ACC112 (cell line): ENCODE measurements around the gene PDE4A.
A peak's percentile ranks its signal among the peaks of the same experiment; 100 is the strongest.

Experiments
- H2AFZ ChIP-seq: fragments of 200-600 bp; sonication (generic); one replicate; pipeline ENCODE4 v1.6.0; 2017; ENCODE audit warnings: antibody characterized with exemption, low read length; ENCODE audit not compliant: unreplicated experiment
- H3K27ac ChIP-seq: fragments of 200-600 bp; sonication (generic); 2 replicates; pipeline ENCODE4 v1.5.1; 2014; ENCODE audit warnings: low read depth, mild to moderate bottlenecking, antibody characterized with exemption, low read length, moderate library complexity
- H3K27me3 ChIP-seq: fragments of 200-600 bp; sonication (generic); 2 replicates; pipeline ENCODE4 v1.6.1; 2014; ENCODE audit warnings: mild to moderate bottlenecking, antibody characterized with exemption, low read length, moderate library complexity, mixed read lengths; ENCODE audit not compliant: insufficient read depth
- H3K36me3 ChIP-seq: fragments of 200-600 bp; sonication (generic); 2 replicates; pipeline ENCODE4 v1.6.1; 2016; ENCODE audit warnings: mild to moderate bottlenecking, antibody characterized with exemption, low read length, moderate library complexity, mixed read lengths; ENCODE audit not compliant: insufficient read depth
- H3K4me1 ChIP-seq: fragments of 200-600 bp; sonication (generic); one replicate; pipeline ENCODE4 v1.6.1; 2016; ENCODE audit warnings: low read length, mixed read lengths; ENCODE audit not compliant: insufficient read depth, unreplicated experiment, control insufficient read depth
- H3K4me3 ChIP-seq: fragments of 200-600 bp; sonication (generic); 2 replicates; pipeline ENCODE4 v1.5.1; 2014; ENCODE audit warnings: mild to moderate bottlenecking, low read depth, low read length
- H3K79me2 ChIP-seq: fragments of 200-600 bp; sonication (generic); one replicate; pipeline ENCODE4 v1.6.0; 2016; ENCODE audit warnings: low read length; ENCODE audit not compliant: control insufficient read depth, unreplicated experiment, insufficient read depth

Gene PDE4A

GRCh38 chr19:10499550-10500246 lies 79.4 kb downstream of the PDE4A start:
- H2AFZ ChIP-seq, result no peak overlapping the region
- H3K27ac ChIP-seq, result no peak overlapping the region
- H3K36me3 ChIP-seq, result no peaks in the 10 kb centered on the region
- no peaks in the 10 kb centered on the region for H3K27me3 ChIP-seq
- H3K4me3 ChIP-seq, result no peak overlapping the region
- H3K4me1 ChIP-seq, result peaks cover 2% of the 10 kb centered on the region
- H3K79me2 ChIP-seq, result peaks cover 57% of the 10 kb centered on the region

- H3K27ac ChIP-seq, result no peak overlapping the region
- peaks cover 2% of the 10 kb centered on the region for H3K4me1 ChIP-seq
- H2AFZ ChIP-seq, result no peak overlapping the region
- no peaks in the 10 kb centered on the region for H3K27me3 ChIP-seq
- no peaks in the 10 kb centered on the region for H3K36me3 ChIP-seq
- no peak overlapping the region for H3K4me3 ChIP-seq
- peaks cover 53% of the 10 kb centered on the region for H3K79me2 ChIP-seq
Observed at GRCh38 chr19:10500247-10500592, 79.9 kb downstream of the PDE4A start.

- H3K27ac ChIP-seq, result peak overlapping the region; percentile 81
- H3K79me2 ChIP-seq, result peaks cover 46% of the 10 kb centered on the region
- peaks cover 2% of the 10 kb centered on the region for H3K4me1 ChIP-seq
- peak overlapping the region; percentile 40 for H2AFZ ChIP-seq
- H3K4me3 ChIP-seq, result peak overlapping the region; percentile 81
- H3K36me3 ChIP-seq, result no peaks in the 10 kb centered on the region
- no peaks in the 10 kb centered on the region for H3K27me3 ChIP-seq
Observed at GRCh38 chr19:10501971-10502523, 81.7 kb downstream of the PDE4A start.

GRCh38 chr19:10502524-10503001 lies 82.2 kb downstream of the PDE4A start:
- H3K79me2 ChIP-seq, result peaks cover 42% of the 10 kb centered on the region
- H3K27ac ChIP-seq, result peak overlapping the region; percentile 81
- peak overlapping the region; percentile 47 for H2AFZ ChIP-seq
- peaks cover 2% of the 10 kb centered on the region for H3K4me1 ChIP-seq
- H3K36me3 ChIP-seq, result no peaks in the 10 kb centered on the region
- peak overlapping the region; percentile 81 for H3K4me3 ChIP-seq
- no peaks in the 10 kb centered on the region for H3K27me3 ChIP-seq

GRCh38 chr19:10503002-10503789 lies 82.9 kb downstream of the PDE4A start, which contains the start of gene KEAP1:
Gene KEAP1, minus strand, starts transcription at chr19:10503356. Its CDS starts 3,323 bp downstream, at chr19:10500033.
- H3K4me3 ChIP-seq, result peak within 1 kb of the TSS; percentile 81
- H3K27ac ChIP-seq, result peak within 1 kb of the TSS; percentile 81
- peaks cover 2% of the 10 kb centered on the region for H3K4me1 ChIP-seq
- no peaks in the 10 kb centered on the region for H3K36me3 ChIP-seq
- H3K79me2 ChIP-seq, result peaks cover 37% of the 10 kb centered on the region
- peak within 1 kb of the TSS; percentile 47 for H2AFZ ChIP-seq
- H3K27me3 ChIP-seq, result no peaks in the 10 kb centered on the region

- no peak overlapping the region for H3K4me3 ChIP-seq
- H3K4me1 ChIP-seq, result peaks cover 2% of the 10 kb centered on the region
- H2AFZ ChIP-seq, result no peak overlapping the region
- peaks cover 17% of the 10 kb centered on the region for H3K79me2 ChIP-seq
- no peaks in the 10 kb centered on the region for H3K36me3 ChIP-seq
- no peaks in the 10 kb centered on the region for H3K27me3 ChIP-seq
- H3K27ac ChIP-seq, result no peak overlapping the region
Observed at GRCh38 chr19:10505583-10506229, 85.4 kb downstream of the PDE4A start.

- Histone ChIP-seq H3K27me3 (no peaks in the 10 kb centered on the region), H2AFZ (no peak overlapping the region), H3K4me3 (no peak overlapping the region), H3K4me1 (no peaks in the 10 kb centered on the region), H3K27ac (no peak overlapping the region), H3K79me2 (no peaks in the 10 kb centered on the region), H3K36me3 (no peaks in the 10 kb centered on the region)
Observed at GRCh38 chr19:10508036-10508435, 87.7 kb downstream of the PDE4A start.

GRCh38 chr19:10508707-10509106 lies 88.4 kb downstream of the PDE4A start:
- Histone ChIP-seq H2AFZ (no peak overlapping the region), H3K36me3 (no peaks in the 10 kb centered on the region), H3K27me3 (no peaks in the 10 kb centered on the region), H3K4me1 (no peaks in the 10 kb centered on the region), H3K79me2 (no peaks in the 10 kb centered on the region), H3K4me3 (no peak overlapping the region), H3K27ac (no peak overlapping the region)

GRCh38 chr19:10510301-10510802 lies 90.0 kb downstream of the PDE4A start:
- H3K27me3 ChIP-seq, result no peaks in the 10 kb centered on the region
- no peak overlapping the region for H2AFZ ChIP-seq
- H3K4me1 ChIP-seq, result no peaks in the 10 kb centered on the region
- H3K27ac ChIP-seq, result no peak overlapping the region
- H3K36me3 ChIP-seq, result no peaks in the 10 kb centered on the region
- no peaks in the 10 kb centered on the region for H3K79me2 ChIP-seq
- H3K4me3 ChIP-seq, result no peak overlapping the region

- H3K4me3 ChIP-seq, result no peak overlapping the region
- H3K36me3 ChIP-seq, result no peaks in the 10 kb centered on the region
- H3K79me2 ChIP-seq, result no peaks in the 10 kb centered on the region
- no peak overlapping the region for H3K27ac ChIP-seq
- no peaks in the 10 kb centered on the region for H3K27me3 ChIP-seq
- no peak overlapping the region for H2AFZ ChIP-seq
- H3K4me1 ChIP-seq, result peaks cover 6% of the 10 kb centered on the region
Observed at GRCh38 chr19:10513223-10513622, 92.9 kb downstream of the PDE4A start.
